AG20443 (cell line): ENCODE results near the gene SEL1L.
"Not testable (repeated sequence)": the region's sequence is repeated elsewhere in the genome, so short reads cannot be mapped to it uniquely, and the experiment has no call there.

Experiments
- DNase-seq: peaks from one replicate; pipeline ENCODE4 v3.0.0; 2012; ENCODE audit warnings: low spot score, mixed read lengths

The SEL1L gene

GRCh38 chr14:81474148-81474492 lies 59.5 kb downstream of the SEL1L start:
- DNase-seq: no peak

GRCh38 chr14:81473456-81474147 lies 60.1 kb downstream of the SEL1L start:
- DNase-seq: no peak

DNA sequence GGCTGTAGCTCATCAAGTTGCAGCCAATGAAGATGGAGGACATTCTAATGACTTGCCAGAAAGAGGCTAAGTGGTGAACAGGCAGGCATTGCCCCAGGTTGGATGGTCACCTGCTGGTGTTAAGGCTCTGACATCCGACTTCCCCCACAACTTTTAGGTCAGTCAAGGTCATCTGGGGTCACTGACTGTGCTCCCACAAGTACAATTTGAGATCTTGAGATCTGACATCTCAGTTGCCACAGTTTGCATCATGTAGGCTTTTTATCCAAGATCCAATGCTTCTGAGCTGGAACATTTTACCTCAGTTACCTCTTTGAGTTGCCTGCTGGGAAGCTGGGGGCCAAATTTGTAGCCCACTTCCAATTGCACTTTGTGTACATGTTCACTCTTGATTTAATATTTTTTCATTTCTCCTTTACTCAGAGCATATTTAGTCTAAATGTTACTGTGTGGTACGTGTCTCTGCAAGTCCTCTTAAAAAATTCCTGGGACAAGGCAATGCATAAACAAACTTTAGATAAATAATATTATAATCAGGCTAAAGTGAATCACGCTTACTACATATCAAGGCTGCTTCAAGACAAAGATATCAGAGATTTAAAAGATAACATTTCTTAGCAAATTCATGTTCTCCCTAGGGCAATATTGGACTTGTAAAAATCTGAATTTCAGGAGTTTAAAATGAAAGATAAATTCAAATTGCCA lies 61.4 kb downstream of the SEL1L start:
- DNase-seq: no peak

DNA sequence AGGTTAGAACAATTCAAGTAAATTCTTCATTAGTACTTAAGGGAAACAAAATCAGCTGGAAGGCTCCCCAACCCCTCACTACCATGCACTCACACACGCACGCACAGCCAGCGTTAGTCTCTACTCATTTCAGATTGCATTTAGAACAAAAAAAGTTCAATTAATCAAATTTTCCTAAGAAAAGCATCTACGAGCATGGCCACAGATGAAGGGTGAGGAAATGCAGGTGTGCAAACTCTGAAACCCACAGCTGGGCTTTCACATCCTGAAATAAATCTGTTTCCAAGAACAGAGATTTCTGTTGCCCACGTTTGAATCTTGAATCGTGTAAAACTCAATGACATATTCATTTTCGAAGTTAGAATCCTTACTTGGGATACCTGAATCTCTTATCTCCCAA lies 62.6 kb downstream of the SEL1L start:
- no peak for DNase-seq

GRCh38 chr14:81470557-81470826 lies 63.2 kb downstream of the SEL1L start:
- not testable (repeated sequence) for DNase-seq

DNA sequence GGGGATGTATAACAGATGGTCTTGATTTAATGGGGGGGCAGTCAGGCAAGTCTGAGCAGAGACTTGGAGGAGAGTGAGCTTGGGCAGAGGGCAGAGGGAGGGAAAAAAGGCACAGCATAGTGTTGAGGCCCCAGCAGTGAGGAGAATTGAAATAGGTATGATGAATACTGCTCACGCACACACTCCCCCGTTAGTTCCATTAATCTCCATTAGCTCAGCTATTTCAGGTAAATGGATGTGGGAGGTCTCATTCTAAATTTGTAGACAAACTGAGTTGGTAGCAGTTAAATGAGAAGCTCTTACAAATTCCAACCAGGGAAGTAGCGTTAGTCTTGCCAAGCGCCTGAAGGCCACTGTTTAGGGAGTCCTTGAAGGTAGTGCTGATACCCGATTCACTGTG lies 66.8 kb downstream of the SEL1L start:
- no peak for DNase-seq

DNA sequence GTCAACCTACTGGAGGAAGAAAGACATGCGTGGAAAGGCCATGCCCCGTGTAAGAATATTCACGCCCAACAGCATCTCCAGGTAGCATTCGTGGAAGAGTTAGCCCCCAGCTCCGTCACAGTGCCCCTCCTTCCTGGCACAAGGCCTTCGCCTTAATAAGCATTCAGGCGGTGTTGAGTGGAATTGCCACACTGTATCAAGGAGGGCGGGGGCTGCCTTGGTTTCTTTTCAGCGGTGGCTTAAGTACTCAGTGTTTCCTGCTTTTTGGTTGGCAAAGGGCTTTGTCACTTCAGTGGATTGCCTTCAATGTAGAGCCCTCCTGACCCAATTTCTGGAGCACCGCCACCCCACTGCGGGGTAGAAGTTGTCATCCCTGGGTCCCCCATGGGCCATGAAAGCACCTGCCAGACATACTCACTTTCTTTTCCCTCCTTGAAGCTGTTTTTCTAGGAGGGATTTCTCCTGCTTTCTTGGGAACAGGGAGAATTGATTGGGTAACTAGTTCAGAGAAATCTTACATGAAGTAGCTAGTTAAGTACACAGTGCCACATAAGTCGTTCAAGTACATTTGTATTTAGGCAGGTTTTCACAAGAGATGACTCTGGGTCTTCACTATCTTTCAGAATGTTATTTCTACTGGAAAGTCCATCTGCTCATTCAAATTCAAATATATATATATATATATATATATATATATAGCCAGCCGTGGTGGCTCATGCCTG lies 68.0 kb downstream of the SEL1L start:
- no peak for DNase-seq

- not testable (repeated sequence) for DNase-seq
Observed at GRCh38 chr14:81465003-81465392, 68.7 kb downstream of the SEL1L start.

- DNase-seq: peak; percentile 65
Observed at GRCh38 chr14:81464253-81465002, 69.2 kb downstream of the SEL1L start.

GRCh38 chr14:81462356-81462755 lies 71.3 kb downstream of the SEL1L start:
- not testable (repeated sequence) for DNase-seq

DNA sequence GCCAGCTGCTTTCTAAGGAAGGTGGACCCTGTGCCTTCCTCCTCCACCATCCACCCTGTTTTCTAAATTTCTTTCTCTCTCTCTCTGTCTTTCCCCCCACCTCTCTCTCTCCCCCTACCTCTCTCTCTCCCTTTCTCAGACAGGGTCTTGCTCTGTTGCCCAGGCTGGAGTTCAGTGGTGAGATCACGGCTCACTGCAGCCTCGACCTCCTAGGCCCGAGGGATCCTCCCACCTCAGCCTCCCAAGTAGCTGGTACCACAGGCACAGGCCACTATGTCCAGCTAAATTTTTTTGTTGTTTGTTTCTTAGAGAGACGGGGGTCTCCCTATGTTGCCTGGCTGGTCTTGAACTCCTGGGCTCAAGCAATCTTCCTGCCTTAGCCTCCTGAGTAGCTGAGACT lies 73.7 kb downstream of the SEL1L start:
- DNase-seq: no peak

DNA sequence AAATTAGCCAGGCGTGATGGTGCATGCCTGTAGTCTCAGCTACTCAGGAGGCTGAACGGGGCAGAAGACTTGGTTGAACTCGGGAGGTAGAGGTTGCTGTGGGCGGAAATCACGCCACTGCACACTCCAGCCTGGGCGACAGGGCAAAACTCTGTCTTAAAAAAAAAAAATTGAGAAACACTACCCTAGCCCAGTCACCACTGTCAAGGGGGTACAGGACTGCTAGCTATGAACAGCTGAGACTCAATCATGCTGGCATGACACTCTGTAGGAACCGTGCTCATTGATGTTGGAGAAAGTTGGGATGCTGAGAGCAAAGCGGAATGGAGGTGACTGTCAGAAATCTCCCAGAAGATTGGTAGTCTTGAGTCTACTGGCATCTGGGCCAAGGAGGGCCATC lies 75.3 kb downstream of the SEL1L start:
- no peak for DNase-seq

DNA sequence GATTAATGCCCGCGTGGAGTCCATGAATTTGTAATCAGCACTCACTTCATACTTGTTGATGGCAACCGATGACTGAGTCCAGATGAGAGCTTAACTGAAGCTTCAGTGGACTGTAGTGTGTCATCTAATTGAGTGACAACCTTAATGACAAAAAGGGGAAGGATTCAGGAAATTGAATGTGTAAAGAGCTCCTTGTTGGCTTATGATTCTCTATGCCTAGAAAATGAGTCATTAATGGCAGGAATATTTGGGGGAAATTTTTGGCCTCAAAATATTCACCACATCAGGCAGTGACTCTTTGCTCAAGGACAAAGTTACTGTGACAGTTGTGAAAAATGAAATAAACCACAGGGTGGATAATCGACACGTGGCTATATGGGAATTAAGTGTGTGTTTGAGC lies 78.3 kb downstream of the SEL1L start:
- DNase-seq: no peak

DNA sequence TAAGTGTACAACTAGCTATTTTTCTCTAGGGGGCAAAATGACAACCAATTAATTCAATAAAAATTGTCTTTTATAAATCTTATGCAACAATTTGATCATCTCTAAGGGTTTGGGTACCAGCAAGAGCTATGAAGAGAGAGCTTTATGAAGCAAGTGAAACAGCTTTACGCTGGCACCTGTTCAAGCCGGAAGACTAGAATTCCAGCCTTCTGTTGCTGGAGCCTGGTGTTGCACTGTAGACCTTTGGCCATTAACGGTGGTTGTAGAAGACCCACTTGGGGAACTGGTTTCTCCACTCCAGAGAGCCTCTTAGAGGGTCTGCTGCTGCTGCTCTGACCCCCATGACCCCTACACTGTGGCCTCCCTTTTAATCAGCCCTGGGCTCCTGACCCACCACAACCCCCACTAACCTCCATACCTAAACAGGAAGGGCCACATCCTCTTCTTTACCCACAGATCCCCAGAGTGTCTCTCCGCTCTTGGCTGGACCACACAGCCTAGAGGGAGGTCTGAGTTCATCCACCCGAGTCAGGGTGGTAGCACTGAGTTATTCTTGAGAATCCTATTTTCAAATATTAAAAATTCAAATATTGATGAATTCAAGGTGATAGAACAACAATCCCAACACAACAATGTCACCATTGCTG lies 79.0 kb downstream of the SEL1L start:
- no peak for DNase-seq

GRCh38 chr14:81453166-81453766 lies 80.4 kb downstream of the SEL1L start:
- DNase-seq: peak; percentile 67

- no peak for DNase-seq
Observed at GRCh38 chr14:81452341-81453133, 81.1 kb downstream of the SEL1L start.

- DNase-seq: no peak
Observed at GRCh38 chr14:81450976-81451375, 82.7 kb downstream of the SEL1L start.

DNA sequence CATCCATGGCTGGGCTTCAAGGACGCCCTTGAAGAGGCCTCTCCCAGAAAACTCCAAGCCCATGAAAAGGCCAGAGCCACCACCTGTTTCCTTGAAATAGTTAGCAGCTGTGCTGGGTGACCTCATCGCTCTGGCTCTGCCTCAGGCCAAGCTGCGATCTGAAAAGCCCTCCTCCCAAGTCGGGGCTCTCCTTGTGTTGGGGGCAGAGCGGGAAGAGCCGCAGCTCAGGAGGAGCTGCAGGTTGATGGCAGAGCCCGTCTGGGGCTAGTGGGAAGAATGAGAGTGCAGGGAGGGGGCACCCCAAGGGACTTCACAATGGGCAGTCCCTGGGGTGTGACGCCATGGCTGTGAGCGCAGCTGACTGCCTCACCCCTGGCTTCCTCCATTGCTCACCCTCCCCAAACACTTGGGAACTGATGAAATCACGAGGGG lies 83.5 kb downstream of the SEL1L start:
- DNase-seq: peak; percentile 41

- no peak for DNase-seq
Observed at GRCh38 chr14:81449576-81449975, 84.1 kb downstream of the SEL1L start.

GRCh38 chr14:81449114-81449513 lies 84.5 kb downstream of the SEL1L start:
- DNase-seq: no peak
